Testis (tissue), 2 donors: ENCODE results near the gene EPHB1.

Source experiments
- CTCF ChIP-seq, 3 experiments: fragments of 450-650 bp in 2 of 3; fragments of 200-600 bp in 1 of 3; sonication (generic) in 1 of 3; IDR thresholded peaks; one replicate each; pipeline ENCODE4 v1.5.1; 2016 to 2019; ENCODE audit warnings: antibody characterized with exemption in 3 of 3, mild to moderate bottlenecking in 2 of 3, moderate library complexity in 1 of 3
- POLR2A ChIP-seq: fragments of 450-650 bp; IDR thresholded peaks from one replicate; pipeline ENCODE4 v1.6.1; 2017; ENCODE audit warnings: antibody characterized with exemption, mild to moderate bottlenecking, moderate library complexity

GRCh38 chr3:135218782-135219181 lies 423.7 kb downstream of the EPHB1 start:
- no peak for TF ChIP-seq POLR2A
- no peak for TF ChIP-seq CTCF (IDR thresholded peaks at IDR 0.05)
